Heart right ventricle (tissue), 16 donors: ENCODE data around the gene PLTP. TPM values are rescaled to one million over a fixed set of nuclear protein-coding genes. Genes with fewer than 3 reads are reported as not detected.
A peak's percentile ranks its signal among the peaks of the same experiment; 100 is the strongest.

ENCODE experiments used
- ATAC-seq, 8 donors: fragments of 200-7000 bp; cut with Tn5 transposase; one replicate each; pipeline ENCODE4 v1.9.1; 2020; ENCODE audit warnings: mild to moderate bottlenecking in 8 of 8, moderate library complexity in 8 of 8, moderate number of reproducible peaks in 1 of 8
- DNase-seq, 2 donors: peaks; one replicate each; pipeline ENCODE4 v3.0.0-alpha.2; 2020
- H3K27ac ChIP-seq, 10 donors: fragments of 200-600 bp; sonication (generic) in 2 of 10; one replicate each; pipeline versions ENCODE4 v1.5.0 to v1.8.0; 2020 to 2022; ENCODE audit warnings: mild to moderate bottlenecking in 3 of 10
- H3K27me3 ChIP-seq, 7 donors: fragments of 200-600 bp; one replicate each; pipeline ENCODE4 v1.8.0; 2021 to 2022; ENCODE audit warnings: mild to moderate bottlenecking in 2 of 7
- H3K36me3 ChIP-seq, 9 donors: fragments of 200-600 bp; sonication (generic) in 1 of 9; one replicate each; pipeline versions ENCODE4 v1.5.0 to v1.8.0; 2020 to 2022; ENCODE audit warnings: mild to moderate bottlenecking in 2 of 9
- H3K4me1 ChIP-seq, 9 donors: fragments of 200-600 bp; sonication (generic) in 1 of 9; one replicate each; pipeline versions ENCODE4 v1.5.0 to v1.8.0; 2020 to 2022; ENCODE audit warnings: mild to moderate bottlenecking in 4 of 9
- H3K4me3 ChIP-seq, 10 donors: fragments of 200-600 bp; sonication (generic) in 2 of 10; one replicate each; pipeline versions ENCODE4 v1.5.0 to v1.8.0; 2020 to 2022; ENCODE audit warnings: mild to moderate bottlenecking in 7 of 10, moderate library complexity in 2 of 10
- H3K9me3 ChIP-seq, 11 donors: fragments of 200-600 bp in 10 of 11; sonication (generic) in 2 of 11; one replicate each; pipeline versions ENCODE4 v1.5.0 to v1.8.0; 2013 to 2022; ENCODE audit warnings: mild to moderate bottlenecking in 2 of 11, control low read depth in 1 of 11, moderate library complexity in 1 of 11
- CTCF ChIP-seq, 9 donors: fragments of 200-600 bp; sonication (generic) in 2 of 9; IDR thresholded peaks; one replicate each; pipeline versions ENCODE4 v1.5.0 to v1.8.0; 2021 to 2022; ENCODE audit warnings: antibody characterized with exemption in 9 of 9, mild to moderate bottlenecking in 5 of 9, moderate library complexity in 1 of 9
- WGBS, 2 donors: extraction: QIAGEN DNeasy Blood & Tissue Kit; methylation state at CpG; one replicate each; pipeline ENCODE4 v1.1.7; 2013; ENCODE audit warnings: inconsistent platforms in 1 of 2; 5-methylcytosine and 5-hydroxymethylcytosine counted together
- intact Hi-C, 10 donors: fragments of 100-400 bp; cut with DNase I; formaldehyde crosslinking; loops; one replicate each; pipeline versions ENCODE4 v1.11.1 to v1.14.2; 2022
- polyA plus RNA-seq, 2 donors: library from polyadenylated mRNA; stranded (reverse); fragments of 200-250 nt; gene quantifications; one replicate each; pipeline ENCODE4 v1.2.3, GENCODE V29; 2013
- total RNA-seq, 10 donors: library from RNA; stranded (reverse); fragmentation: NEBNext Ultra II Directional in 3 of 10; extraction: Animal tissue kit (Norgen Biotek cat#: 25700) in 3 of 10; gene quantifications; one replicate each; pipeline versions ENCODE4 v1.2.1 to v1.2.4, GENCODE V29; 2021 to 2023
- donor health status: Arrhythmogenic right ventricular cardiomyopathy.
- donor health status: ischemic (EF 13 %, LVEDD 7.1; RV severe dilation, severe dysfunction).
- donor health status: healthy with polysubstance abuse.
- donor health status: DM: no; HTN: yes; CAD: no.
- donor health status: DM: no; HTN: no; CAD: no.
- donor health status: ischemic (EF 25% LVEDD 6.9; RV normal size, moderate dysfunction).
- donor health status: ischemic (EF 25% LVEDD 5.7; RV mildly dilated, moderate dysfunction).
- donor health status: healthy.
- donor health status: DM: yes; HTN: yes; CAD: no.
- donor health status: Ischemic cardiomyopathy.
- donor health status: ischemic (EF 35%, LVEDD 5.7; RV mildly dilated, moderate dysfunction).
- donor health status: nonischemic (EF 11% LVEDD 7.7; RV severe dilation, severe dysfunction).
- donor health status: DM: yes; HTN: yes; CAD: no.
- donor health status: PGD.
- donor health status: ischemic (EF 29% LVEDD 5.4; RV normal size, mild dysfunction).
- donor health status: nonischemic (EF 23%, LVEDD 6.1; RV moderate dilation, normal function).

PLTP gene
- total and polyA plus RNA-seq, 12 donors: 10.7 to 230 (median 40.4) TPM

- H3K27ac ChIP-seq: no peak overlapping the region
- intact Hi-C loops: loop anchor here in 2 of 10 donors (5.0 to 10.0 kb wide), 2 partner anchors 70 to 73 kb away; no protein-coding TSS in a partner anchor
- no peaks in the 10 kb centered on the region for H3K9me3 ChIP-seq
- H3K27me3 ChIP-seq: no peaks in the 10 kb centered on the region
- DNase-seq: no peak
- TF ChIP-seq CTCF (IDR thresholded peaks at IDR 0.05): no peak
- H3K4me3 ChIP-seq: no peak overlapping the region
- H3K4me1 ChIP-seq: peaks cover 8 to 38% (median 20%) of the 10 kb centered on the region in 9 donors
- WGBS, 2 donors: 79 to 85% methylated on average over 12 of the region's 12 CpGs
- ATAC-seq: no peak
- peaks cover 0 to 74% (median 60%) of the 10 kb centered on the region in 9 donors for H3K36me3 ChIP-seq
Observed at GRCh38 chr20:45894797-45895196, 17.2 kb downstream of the PLTP start.

GRCh38 chr20:45893831-45894230 is 18.1 kb downstream of the PLTP start:
- intact Hi-C loops: loop anchor here in 2 of 10 donors (2.0 to 10.0 kb wide), 3 partner anchors 39 to 73 kb away; no protein-coding TSS in a partner anchor
- peaks cover 0 to 67% (median 55%) of the 10 kb centered on the region in 9 donors for H3K36me3 ChIP-seq
- no peak for DNase-seq
- WGBS, 2 donors: 94 to 96% methylated on average over 4 of the region's 4 CpGs
- H3K4me1 ChIP-seq: peaks cover 10 to 45% (median 27%) of the 10 kb centered on the region in 9 donors
- ATAC-seq: no peak
- H3K27me3 ChIP-seq: no peaks in the 10 kb centered on the region
- H3K27ac ChIP-seq: no peak overlapping the region
- TF ChIP-seq CTCF (IDR thresholded peaks at IDR 0.05): no peak
- H3K9me3 ChIP-seq: no peaks in the 10 kb centered on the region
- H3K4me3 ChIP-seq: no peak overlapping the region

DNA sequence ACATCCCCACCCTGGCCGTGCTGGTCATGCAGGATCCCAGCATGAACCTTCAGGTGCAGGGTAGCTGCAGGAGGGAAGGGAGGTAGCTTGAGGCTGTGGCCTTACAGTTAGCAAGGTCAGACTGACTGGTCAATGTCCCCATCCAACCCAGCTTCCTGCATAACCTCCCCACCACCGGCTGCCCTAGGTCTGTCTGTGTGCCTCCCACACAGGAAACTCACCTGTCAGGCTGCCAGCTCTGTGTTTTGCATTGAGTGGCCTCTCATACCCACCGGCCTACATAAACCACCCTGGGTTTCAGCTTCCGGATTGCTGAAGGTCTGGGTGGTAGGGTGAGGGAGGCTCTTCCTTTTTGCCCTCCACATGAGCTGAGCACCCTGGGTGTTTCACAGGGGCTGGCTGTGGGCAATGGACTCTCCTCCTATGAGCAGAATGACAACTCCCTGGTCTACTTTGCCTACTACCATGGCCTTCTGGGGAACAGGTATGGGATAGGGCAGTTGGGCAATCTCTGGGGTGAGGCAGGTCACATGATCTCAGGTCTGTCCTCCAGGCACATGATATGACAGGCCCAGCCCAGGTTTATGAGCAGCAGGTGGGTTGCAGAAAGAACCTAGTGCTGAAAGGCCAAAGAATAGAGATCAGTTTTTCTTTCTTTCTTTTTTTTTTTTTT is 19.0 kb downstream of the PLTP start:
- ATAC-seq (no peak), DNase-seq (no peak)
- peaks cover 10 to 47% (median 30%) of the 10 kb centered on the region in 9 donors for H3K4me1 ChIP-seq
- WGBS, 2 donors: 50 to 74% methylated on average over 4 of the region's 4 CpGs
- H3K4me3 ChIP-seq: peak overlapping the region in 1 of 10 donors; percentile 81
- peaks cover 0 to 67% (median 47%) of the 10 kb centered on the region in 9 donors for H3K36me3 ChIP-seq
- H3K27me3 ChIP-seq: no peaks in the 10 kb centered on the region
- TF ChIP-seq CTCF (IDR thresholded peaks at IDR 0.05): no peak
- intact Hi-C loops: loop anchor here in 2 of 10 donors (2.0 to 10.0 kb wide), 3 partner anchors 40 to 74 kb away; no protein-coding TSS in a partner anchor
- H3K27ac ChIP-seq: peak overlapping the region in 1 of 10 donors; percentile 91
- H3K9me3 ChIP-seq: no peaks in the 10 kb centered on the region

DNA sequence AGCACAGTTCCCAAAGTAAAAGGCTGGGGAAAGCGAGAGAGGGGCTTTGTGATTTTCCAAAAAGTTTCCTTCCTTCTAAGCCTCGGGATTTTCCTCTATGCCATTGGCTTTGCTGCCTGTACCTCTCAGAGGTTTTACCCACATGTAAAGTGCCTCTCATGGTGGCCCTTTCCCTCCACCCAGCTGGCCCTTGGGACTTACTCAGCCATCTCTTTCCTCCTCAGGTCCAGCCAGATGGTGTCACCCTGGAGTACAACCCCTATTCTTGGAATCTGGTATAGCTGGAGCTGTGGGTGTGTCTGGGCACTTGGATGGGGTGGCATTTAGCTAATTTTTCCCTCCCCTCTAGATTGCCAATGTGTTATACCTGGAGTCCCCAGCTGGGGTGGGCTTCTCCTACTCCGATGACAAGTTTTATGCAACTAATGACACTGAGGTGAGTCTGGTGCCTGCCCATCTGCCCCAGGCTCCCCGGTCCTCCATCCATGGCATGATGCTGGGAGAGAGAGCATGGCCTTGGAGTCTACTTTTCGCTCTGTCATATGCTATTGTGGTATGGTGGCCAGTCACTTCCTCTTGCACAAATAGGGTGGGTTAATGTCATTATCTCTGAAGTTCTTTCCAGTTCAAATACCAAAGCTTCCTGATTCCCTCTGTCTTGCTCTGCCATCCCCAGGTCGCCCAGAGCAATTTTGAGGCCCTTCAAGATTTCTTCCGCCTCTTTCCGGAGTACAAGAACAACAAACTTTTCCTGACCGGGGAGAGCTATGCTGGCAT is 19.7 kb downstream of the PLTP start:
- Histone ChIP-seq H3K9me3 (no peaks in the 10 kb centered on the region), H3K27me3 (no peaks in the 10 kb centered on the region), H3K36me3 (peaks cover 0 to 67% (median 41%) of the 10 kb centered on the region in 9 donors), H3K4me3 (peak overlapping the region in 9 of 10 donors; percentile 69 to 88 (median 76)), H3K27ac (peak overlapping the region in 8 of 10 donors; percentile 82 to 97 (median 92)), H3K4me1 (peaks cover 10 to 47% (median 30%) of the 10 kb centered on the region in 9 donors)
- TF ChIP-seq CTCF (IDR thresholded peaks at IDR 0.05): peak in 2 of 9 donors; percentile 7 to 18
- DNase-seq (no peak), ATAC-seq (no peak)
- intact Hi-C loops: loop anchor here in 2 of 10 donors (2.0 to 10.0 kb wide), 3 partner anchors 41 to 75 kb away; no protein-coding TSS in a partner anchor
- WGBS, 2 donors: 82% methylated on average over 9 of the region's 9 CpGs
